Gastroesophageal sphincter (tissue), 3 donors: ENCODE data around the gene PPP2R5E.

Experiments used
- CTCF ChIP-seq, 4 experiments: fragments of 200-600 bp in 2 of 4; fragments of 450-650 bp in 2 of 4; sonication (generic) in 1 of 4; IDR thresholded peaks; one replicate each; pipeline ENCODE4 v1.5.1; 2017 to 2019; ENCODE audit warnings: antibody characterized with exemption in 4 of 4, mild to moderate bottlenecking in 2 of 4, moderate library complexity in 2 of 4
- EP300 ChIP-seq: sonication (generic); formaldehyde crosslinking; IDR thresholded peaks from one replicate; pipeline ENCODE4 v1.6.1; 2017; ENCODE audit warnings: antibody characterized with exemption, mild to moderate bottlenecking

DNA sequence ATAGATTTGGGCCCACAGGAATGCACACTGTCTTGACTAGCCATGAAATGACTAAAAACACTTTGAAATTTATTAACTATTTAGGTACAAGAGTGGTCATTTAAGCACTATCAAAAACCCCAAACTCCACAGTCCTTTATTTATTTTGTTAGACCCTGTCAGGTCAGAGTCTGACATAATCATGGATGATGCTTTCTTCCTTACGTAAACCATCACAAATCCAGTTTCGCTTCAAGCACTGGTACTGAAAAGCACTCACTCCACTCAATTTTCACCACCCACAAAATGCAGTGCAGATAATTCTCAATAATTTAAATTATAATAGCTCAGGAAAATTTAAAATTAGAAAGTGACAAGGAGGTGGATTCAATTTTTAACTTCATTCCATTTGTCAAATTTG lies 25.8 kb downstream of the PPP2R5E start:
- TF ChIP-seq EP300 = no peak
- no peak for TF ChIP-seq CTCF (IDR thresholded peaks at IDR 0.05)
